Heart right ventricle (tissue), 16 donors: ENCODE data around the gene PITPNM1. TPM values are rescaled to one million over a fixed set of nuclear protein-coding genes. Genes with fewer than 3 reads are reported as not detected.

Experiments
- ATAC-seq, 8 donors: fragments of 200-7000 bp; cut with Tn5 transposase; one replicate each; pipeline ENCODE4 v1.9.1; 2020; ENCODE audit warnings: mild to moderate bottlenecking in 8 of 8, moderate library complexity in 8 of 8, moderate number of reproducible peaks in 1 of 8
- DNase-seq, 2 donors: peaks; one replicate each; pipeline ENCODE4 v3.0.0-alpha.2; 2020
- H3K27ac ChIP-seq, 10 donors: fragments of 200-600 bp; sonication (generic) in 2 of 10; one replicate each; pipeline versions ENCODE4 v1.5.0 to v1.8.0; 2020 to 2022; ENCODE audit warnings: mild to moderate bottlenecking in 3 of 10
- H3K27me3 ChIP-seq, 7 donors: fragments of 200-600 bp; one replicate each; pipeline ENCODE4 v1.8.0; 2021 to 2022; ENCODE audit warnings: mild to moderate bottlenecking in 2 of 7
- H3K36me3 ChIP-seq, 9 donors: fragments of 200-600 bp; sonication (generic) in 1 of 9; one replicate each; pipeline versions ENCODE4 v1.5.0 to v1.8.0; 2020 to 2022; ENCODE audit warnings: mild to moderate bottlenecking in 2 of 9
- H3K4me1 ChIP-seq, 9 donors: fragments of 200-600 bp; sonication (generic) in 1 of 9; one replicate each; pipeline versions ENCODE4 v1.5.0 to v1.8.0; 2020 to 2022; ENCODE audit warnings: mild to moderate bottlenecking in 4 of 9
- H3K4me3 ChIP-seq, 10 donors: fragments of 200-600 bp; sonication (generic) in 2 of 10; one replicate each; pipeline versions ENCODE4 v1.5.0 to v1.8.0; 2020 to 2022; ENCODE audit warnings: mild to moderate bottlenecking in 7 of 10, moderate library complexity in 2 of 10
- H3K9me3 ChIP-seq, 11 donors: fragments of 200-600 bp in 10 of 11; sonication (generic) in 2 of 11; one replicate each; pipeline versions ENCODE4 v1.5.0 to v1.8.0; 2013 to 2022; ENCODE audit warnings: mild to moderate bottlenecking in 2 of 11, control low read depth in 1 of 11, moderate library complexity in 1 of 11
- CTCF ChIP-seq, 9 donors: fragments of 200-600 bp; sonication (generic) in 2 of 9; IDR thresholded peaks; one replicate each; pipeline versions ENCODE4 v1.5.0 to v1.8.0; 2021 to 2022; ENCODE audit warnings: antibody characterized with exemption in 9 of 9, mild to moderate bottlenecking in 5 of 9, moderate library complexity in 1 of 9
- WGBS, 2 donors: extraction: QIAGEN DNeasy Blood & Tissue Kit; methylation state at CpG; one replicate each; pipeline ENCODE4 v1.1.7; 2013; ENCODE audit warnings: inconsistent platforms in 1 of 2; 5-methylcytosine and 5-hydroxymethylcytosine counted together
- intact Hi-C, 10 donors: fragments of 100-400 bp; cut with DNase I; formaldehyde crosslinking; loops; one replicate each; pipeline versions ENCODE4 v1.11.1 to v1.14.2; 2022
- polyA plus RNA-seq, 2 donors: library from polyadenylated mRNA; stranded (reverse); fragments of 200-250 nt; gene quantifications; one replicate each; pipeline ENCODE4 v1.2.3, GENCODE V29; 2013
- total RNA-seq, 10 donors: library from RNA; stranded (reverse); fragmentation: NEBNext Ultra II Directional in 3 of 10; extraction: Animal tissue kit (Norgen Biotek cat#: 25700) in 3 of 10; gene quantifications; one replicate each; pipeline versions ENCODE4 v1.2.1 to v1.2.4, GENCODE V29; 2021 to 2023
- donor health status: Arrhythmogenic right ventricular cardiomyopathy.
- donor health status: ischemic (EF 13 %, LVEDD 7.1; RV severe dilation, severe dysfunction).
- donor health status: healthy with polysubstance abuse.
- donor health status: DM: no; HTN: yes; CAD: no.
- donor health status: DM: no; HTN: no; CAD: no.
- donor health status: ischemic (EF 25% LVEDD 6.9; RV normal size, moderate dysfunction).
- donor health status: ischemic (EF 25% LVEDD 5.7; RV mildly dilated, moderate dysfunction).
- donor health status: healthy.
- donor health status: DM: yes; HTN: yes; CAD: no.
- donor health status: Ischemic cardiomyopathy.
- donor health status: ischemic (EF 35%, LVEDD 5.7; RV mildly dilated, moderate dysfunction).
- donor health status: nonischemic (EF 11% LVEDD 7.7; RV severe dilation, severe dysfunction).
- donor health status: DM: yes; HTN: yes; CAD: no.
- donor health status: PGD.
- donor health status: ischemic (EF 29% LVEDD 5.4; RV normal size, mild dysfunction).
- donor health status: nonischemic (EF 23%, LVEDD 6.1; RV moderate dilation, normal function).

PITPNM1 gene
- total and polyA plus RNA-seq, 12 donors, result 21.3 to 68.9 (median 28.8) TPM

- H3K4me1 ChIP-seq, result peaks cover 17 to 49% (median 38%) of the 10 kb centered on the region in 9 donors
- no peak overlapping the region for H3K4me3 ChIP-seq
- WGBS, 2 donors, result 95 to 98% methylated on average over 18 of the region's 18 CpGs
- no peak for ATAC-seq
- intact Hi-C loops, result loop anchor here in 2 of 10 donors (10.0 kb wide), 2 partner anchors 82 to 108 kb away; partner anchors contain the start of genes GSTP1 (in 1 of the 2) and RAD9A (in 1 of the 2)
- TF ChIP-seq CTCF (IDR thresholded peaks at IDR 0.05), result no peak
- no peak for DNase-seq
- H3K27ac ChIP-seq, result no peak overlapping the region
- no peaks in the 10 kb centered on the region for H3K9me3 ChIP-seq
- peaks cover 0 to 62% (median 8%) of the 10 kb centered on the region in 9 donors for H3K36me3 ChIP-seq
- no peaks in the 10 kb centered on the region for H3K27me3 ChIP-seq
These were observed 2.7 kb downstream of the PITPNM1 start for GRCh38 chr11:67502328-67502979.

- H3K36me3 ChIP-seq, result peaks cover 0 to 64% (median 8%) of the 10 kb centered on the region in 9 donors
These were observed 3.3 kb downstream of the PITPNM1 start for GRCh38 chr11:67501854-67502253.

GRCh38 chr11:67500831-67501715 is 4.1 kb downstream of the PITPNM1 start:
- 93 to 96% methylated on average over 9 of the region's 9 CpGs for whole genome bisulfite sequencing, 2 donors

More at GRCh38 chr11:67501854-67502253, 3.3 kb downstream of the PITPNM1 start:
- Histone ChIP-seq H3K4me1 (peaks cover 15 to 43% (median 32%) of the 10 kb centered on the region in 9 donors), H3K27me3 (no peaks in the 10 kb centered on the region), H3K27ac (no peak overlapping the region), H3K9me3 (no peaks in the 10 kb centered on the region), H3K4me3 (no peak overlapping the region)
- no peak for DNase-seq
- no peak for TF ChIP-seq CTCF (IDR thresholded peaks at IDR 0.05)
- 97% methylated on average over 18 of the region's 18 CpGs for WGBS, 2 donors
- no peak for ATAC-seq
- intact Hi-C loops, result loop anchor here in 2 of 10 donors (10.0 kb wide), 2 partner anchors 83 to 107 kb away; partner anchors contain the start of genes GSTP1 (in 1 of the 2) and RAD9A (in 1 of the 2)

More at GRCh38 chr11:67500831-67501715, 4.1 kb downstream of the PITPNM1 start:
- no peaks in the 10 kb centered on the region for H3K27me3 ChIP-seq
- H3K27ac ChIP-seq, result no peak overlapping the region
- peaks cover 0 to 67% (median 12%) of the 10 kb centered on the region in 9 donors for H3K36me3 ChIP-seq
- peaks cover 9 to 35% (median 24%) of the 10 kb centered on the region in 9 donors for H3K4me1 ChIP-seq
- no peak for TF ChIP-seq CTCF (IDR thresholded peaks at IDR 0.05)
- H3K4me3 ChIP-seq, result no peak overlapping the region
- DNase-seq, result no peak
- no peaks in the 10 kb centered on the region for H3K9me3 ChIP-seq
- intact Hi-C loops, result loop anchor here in 2 of 10 donors (10.0 kb wide), 2 partner anchors 84 to 106 kb away; partner anchors contain the start of genes GSTP1 (in 1 of the 2) and RAD9A (in 1 of the 2)
- ATAC-seq, result no peak
